ENCODE measurements around the gene DYNC1I1. TPM values are rescaled to one million over a fixed set of nuclear protein-coding genes. Genes with fewer than 3 reads are reported as not detected.

The DYNC1I1 gene
- total and polyA plus RNA-seq, 2 experiments from 2014 or later = 1.4 to 4.1 TPM

DNA sequence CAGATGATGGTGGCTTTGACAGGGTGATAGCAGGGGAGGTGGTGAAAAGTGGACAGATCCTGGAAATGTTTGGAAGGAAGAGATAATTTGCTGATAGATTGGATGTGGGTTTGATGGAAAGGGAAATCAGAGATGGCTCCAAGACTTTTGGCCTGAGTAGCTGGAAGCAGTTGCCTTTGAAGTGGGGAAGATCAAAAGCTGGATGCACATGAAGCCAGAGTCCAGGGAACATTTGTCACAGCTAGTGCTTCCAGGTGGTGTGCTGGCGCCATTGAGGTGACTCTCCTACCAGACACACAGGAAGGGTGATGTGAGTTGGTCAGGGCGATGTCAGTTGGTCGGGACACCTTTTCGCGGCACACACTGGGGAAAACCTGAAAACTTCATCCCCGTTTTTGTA, 15.9 kb downstream of the DYNC1I1 start:
- no peaks in the 10 kb centered on the region for H3F3A ChIP-seq (replicated peaks; ENCODE audit: low read depth)
- peaks cover 29% of the 10 kb centered on the region for H3K27me3 ChIP-seq (ENCODE audit: insufficient read depth)
- Mint-ChIP-seq H3K27ac (no peak overlapping the region), H3K4me1 (peaks cover 11% of the 10 kb centered on the region), H3K27me3 (ENCODE audit: insufficient read depth, low read depth, poor library complexity) (peaks cover 31% of the 10 kb centered on the region), H3K36me3 (ENCODE audit: low read depth) (no peaks in the 10 kb centered on the region), H3K4me3 (no peak overlapping the region), H3K9me3 (no peaks in the 10 kb centered on the region)
- H3K27ac ChIP-seq (ENCODE audit: low read depth) = no peak overlapping the region
- no peaks in the 10 kb centered on the region for H3K9me2 ChIP-seq (ENCODE audit: insufficient read depth)
- H3K4me1 ChIP-seq (ENCODE audit: insufficient read depth) = peaks cover 13% of the 10 kb centered on the region
- ATAC-seq (no peak), DNase-seq (ENCODE audit: low spot score) (no peak)
- H3K4me3 ChIP-seq = no peak overlapping the region
- TF ChIP-seq, protein P1, sequence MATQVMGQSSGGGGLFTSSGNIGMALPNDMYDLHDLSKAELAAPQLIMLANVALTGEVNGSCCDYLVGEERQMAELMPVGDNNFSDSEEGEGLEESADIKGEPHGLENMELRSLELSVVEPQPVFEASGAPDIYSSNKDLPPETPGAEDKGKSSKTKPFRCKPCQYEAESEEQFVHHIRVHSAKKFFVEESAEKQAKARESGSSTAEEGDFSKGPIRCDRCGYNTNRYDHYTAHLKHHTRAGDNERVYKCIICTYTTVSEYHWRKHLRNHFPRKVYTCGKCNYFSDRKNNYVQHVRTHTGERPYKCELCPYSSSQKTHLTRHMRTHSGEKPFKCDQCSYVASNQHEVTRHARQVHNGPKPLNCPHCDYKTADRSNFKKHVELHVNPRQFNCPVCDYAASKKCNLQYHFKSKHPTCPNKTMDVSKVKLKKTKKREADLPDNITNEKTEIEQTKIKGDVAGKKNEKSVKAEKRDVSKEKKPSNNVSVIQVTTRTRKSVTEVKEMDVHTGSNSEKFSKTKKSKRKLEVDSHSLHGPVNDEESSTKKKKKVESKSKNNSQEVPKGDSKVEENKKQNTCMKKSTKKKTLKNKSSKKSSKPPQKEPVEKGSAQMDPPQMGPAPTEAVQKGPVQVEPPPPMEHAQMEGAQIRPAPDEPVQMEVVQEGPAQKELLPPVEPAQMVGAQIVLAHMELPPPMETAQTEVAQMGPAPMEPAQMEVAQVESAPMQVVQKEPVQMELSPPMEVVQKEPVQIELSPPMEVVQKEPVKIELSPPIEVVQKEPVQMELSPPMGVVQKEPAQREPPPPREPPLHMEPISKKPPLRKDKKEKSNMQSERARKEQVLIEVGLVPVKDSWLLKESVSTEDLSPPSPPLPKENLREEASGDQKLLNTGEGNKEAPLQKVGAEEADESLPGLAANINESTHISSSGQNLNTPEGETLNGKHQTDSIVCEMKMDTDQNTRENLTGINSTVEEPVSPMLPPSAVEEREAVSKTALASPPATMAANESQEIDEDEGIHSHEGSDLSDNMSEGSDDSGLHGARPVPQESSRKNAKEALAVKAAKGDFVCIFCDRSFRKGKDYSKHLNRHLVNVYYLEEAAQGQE (IDR thresholded peaks at IDR 0.05; ENCODE audit: unreplicated experiment) = no peak
- TF ChIP-seq, protein P2, sequence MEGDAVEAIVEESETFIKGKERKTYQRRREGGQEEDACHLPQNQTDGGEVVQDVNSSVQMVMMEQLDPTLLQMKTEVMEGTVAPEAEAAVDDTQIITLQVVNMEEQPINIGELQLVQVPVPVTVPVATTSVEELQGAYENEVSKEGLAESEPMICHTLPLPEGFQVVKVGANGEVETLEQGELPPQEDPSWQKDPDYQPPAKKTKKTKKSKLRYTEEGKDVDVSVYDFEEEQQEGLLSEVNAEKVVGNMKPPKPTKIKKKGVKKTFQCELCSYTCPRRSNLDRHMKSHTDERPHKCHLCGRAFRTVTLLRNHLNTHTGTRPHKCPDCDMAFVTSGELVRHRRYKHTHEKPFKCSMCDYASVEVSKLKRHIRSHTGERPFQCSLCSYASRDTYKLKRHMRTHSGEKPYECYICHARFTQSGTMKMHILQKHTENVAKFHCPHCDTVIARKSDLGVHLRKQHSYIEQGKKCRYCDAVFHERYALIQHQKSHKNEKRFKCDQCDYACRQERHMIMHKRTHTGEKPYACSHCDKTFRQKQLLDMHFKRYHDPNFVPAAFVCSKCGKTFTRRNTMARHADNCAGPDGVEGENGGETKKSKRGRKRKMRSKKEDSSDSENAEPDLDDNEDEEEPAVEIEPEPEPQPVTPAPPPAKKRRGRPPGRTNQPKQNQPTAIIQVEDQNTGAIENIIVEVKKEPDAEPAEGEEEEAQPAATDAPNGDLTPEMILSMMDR (conservative IDR thresholded peaks at IDR 0.05; ENCODE audit: low read depth in 2 of 2) = no peak
- TF ChIP-seq, protein P3, sequence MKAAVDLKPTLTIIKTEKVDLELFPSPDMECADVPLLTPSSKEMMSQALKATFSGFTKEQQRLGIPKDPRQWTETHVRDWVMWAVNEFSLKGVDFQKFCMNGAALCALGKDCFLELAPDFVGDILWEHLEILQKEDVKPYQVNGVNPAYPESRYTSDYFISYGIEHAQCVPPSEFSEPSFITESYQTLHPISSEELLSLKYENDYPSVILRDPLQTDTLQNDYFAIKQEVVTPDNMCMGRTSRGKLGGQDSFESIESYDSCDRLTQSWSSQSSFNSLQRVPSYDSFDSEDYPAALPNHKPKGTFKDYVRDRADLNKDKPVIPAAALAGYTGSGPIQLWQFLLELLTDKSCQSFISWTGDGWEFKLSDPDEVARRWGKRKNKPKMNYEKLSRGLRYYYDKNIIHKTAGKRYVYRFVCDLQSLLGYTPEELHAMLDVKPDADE (IDR thresholded peaks at IDR 0.05) = no peak
- no peak for TF ChIP-seq EZH2 (IDR thresholded peaks at IDR 0.05; ENCODE audit: low read depth, unreplicated experiment)
- TF ChIP-seq NANOG (IDR thresholded peaks at IDR 0.05; ENCODE audit: borderline replicate concordance) = no peak
- no peak for TF ChIP-seq POLR2AphosphoS5 (IDR thresholded peaks at IDR 0.05; ENCODE audit: low read depth)
- TF ChIP-seq ZNF462 (CRISPR knock-in tag; IDR thresholded peaks at IDR 0.05) = no peak
- TF ChIP-seq EZH2phosphoT487 (IDR thresholded peaks at IDR 0.05; ENCODE audit: unreplicated experiment) = no peak
- no peak for TF ChIP-seq CREB1 (CRISPR knock-in tag; IDR thresholded peaks at IDR 0.05; ENCODE audit: low read depth)
- TF ChIP-seq ZNF331 (CRISPR knock-in tag; IDR thresholded peaks at IDR 0.05; ENCODE audit: low read depth) = no peak
- no peak for TF ChIP-seq STAT1 (IDR thresholded peaks at IDR 0.05; ENCODE audit: unreplicated experiment)
- no peak for TF ChIP-seq ZNF114 (CRISPR knock-in tag; IDR thresholded peaks at IDR 0.05)
- no peak for TF ChIP-seq JUNB (IDR thresholded peaks at IDR 0.05; ENCODE audit: unreplicated experiment)
- no peak overlapping the region for H2AFZ ChIP-seq
- no peaks in the 10 kb centered on the region for H3K79me2 ChIP-seq (replicated peaks; ENCODE audit: insufficient read depth)
- H3K36me3 ChIP-seq (ENCODE audit: insufficient read depth) = no peaks in the 10 kb centered on the region
- H3K4me2 ChIP-seq = no peak overlapping the region
- H4K20me1 ChIP-seq (replicated peaks; ENCODE audit: insufficient read depth) = no peaks in the 10 kb centered on the region

Data from GM23338 (cell line).